Smooth muscle cell (in vitro differentiated cells): Measurements from ENCODE around the gene SMKR1. TPM values are rescaled to one million over a fixed set of nuclear protein-coding genes. Genes with fewer than 3 reads are reported as not detected.
"Not testable (repeated sequence)": the region's sequence is repeated elsewhere in the genome, so short reads cannot be mapped to it uniquely, and the experiment has no call there.

ENCODE experiments used
- DNase-seq: peaks from one replicate; lab custom pipeline; 2025; ENCODE audit not compliant: unreplicated experiment; lab: John Stamatoyannopoulos, UW
- H2AFZ ChIP-seq: fragments of 200-600 bp; sonication (generic); 2 replicates; pipeline ENCODE4 v1.6.0; 2016; ENCODE audit warnings: antibody characterized with exemption, low read depth, mild to moderate bottlenecking
- H3F3A ChIP-seq: fragments of 200-600 bp; sonication (generic); 2 replicates; pipeline ENCODE4 v1.6.0; 2017; ENCODE audit warnings: antibody characterized with exemption, low read depth
- H3K27ac ChIP-seq: fragments of 200-600 bp; sonication (generic); 2 replicates; pipeline ENCODE4 v1.5.1; 2016; ENCODE audit warnings: low read depth, mild to moderate bottlenecking
- H3K27me3 ChIP-seq: fragments of 200-600 bp; sonication (generic); 2 replicates; pipeline ENCODE4 v1.6.1; 2016; ENCODE audit warnings: low read depth, mild to moderate bottlenecking
- H3K36me3 ChIP-seq: fragments of 200-600 bp; sonication (generic); 2 replicates; pipeline ENCODE4 v1.5.1; 2016; ENCODE audit warnings: low read depth
- H3K4me1 ChIP-seq: fragments of 200-600 bp; sonication (generic); 2 replicates; pipeline ENCODE4 v1.5.1; 2016; ENCODE audit warnings: low read depth
- H3K4me2 ChIP-seq: fragments of 200-600 bp; sonication (generic); 2 replicates; pipeline ENCODE4 v1.6.0; 2016; ENCODE audit warnings: mild to moderate bottlenecking
- H3K4me3 ChIP-seq: fragments of 200-600 bp; sonication (generic); 2 replicates; pipeline ENCODE4 v1.5.1; 2016; ENCODE audit warnings: mild to moderate bottlenecking
- H3K79me2 ChIP-seq: fragments of 200-600 bp; sonication (generic); 2 replicates; pipeline ENCODE4 v1.6.0; 2016; ENCODE audit warnings: low read depth, mild to moderate bottlenecking
- H3K9ac ChIP-seq: fragments of 200-600 bp; sonication (generic); 2 replicates; pipeline ENCODE4 v1.6.0; 2016; ENCODE audit warnings: low read depth
- H3K9me3 ChIP-seq: fragments of 200-600 bp; sonication (generic); replicated peaks from 2 replicates; pipeline ENCODE4 v1.5.1; 2016; ENCODE audit warnings: low read depth
- H4K20me1 ChIP-seq: fragments of 200-600 bp; sonication (generic); 2 replicates; pipeline ENCODE4 v1.6.0; 2016; ENCODE audit warnings: low read depth
- CTCF ChIP-seq: fragments of 200-600 bp; sonication (generic); IDR thresholded peaks from 2 replicates; pipeline ENCODE4 v1.5.1; 2017; ENCODE audit warnings: borderline replicate concordance, mild to moderate bottlenecking, antibody characterized with exemption; ENCODE audit not compliant: insufficient read depth, poor library complexity, severe bottlenecking
- WGBS: methylation state at CpG from one replicate; pipeline ENCODE4 v1.1.7; 2016; ENCODE audit warnings: low lambda C conversion rate; 5-methylcytosine and 5-hydroxymethylcytosine counted together
- polyA plus RNA-seq: library from polyadenylated mRNA; unstranded; fragments of >200 nt; fragmentation: Nextera tagmentation; extraction: Ambion mirVana; gene quantifications from 2 replicates; pipeline ENCODE4 v1.2.1, GENCODE V29; 2016
- total RNA-seq: library from RNA; depleted of rRNA; stranded (reverse); fragments of >200 nt; gene quantifications from 2 replicates; pipeline ENCODE4 v1.2.3, GENCODE V29; 2014

SMKR1 gene
- total and polyA plus RNA-seq, 2 experiments from 2014 or later, result not detected

DNA sequence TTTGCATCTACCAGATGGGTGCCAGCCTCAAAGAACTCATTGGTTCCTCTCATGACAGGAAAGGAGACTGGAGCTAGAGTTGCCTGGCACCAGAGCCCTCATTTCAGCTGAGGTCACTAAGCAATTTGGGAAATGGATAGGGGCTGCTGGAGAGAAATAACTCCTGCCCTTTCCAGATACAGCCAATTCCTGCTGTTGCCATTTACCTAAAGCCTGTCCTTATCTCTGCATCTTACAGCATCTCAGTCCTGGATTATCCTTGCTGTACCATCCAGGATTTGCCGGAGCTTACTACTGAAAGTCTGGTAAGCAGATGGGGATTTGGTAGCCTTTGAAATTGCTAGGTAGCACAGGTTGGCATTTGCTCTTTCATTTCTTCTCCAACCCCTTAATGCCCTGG, 31.9 kb upstream of the SMKR1 start:
- no peaks in the 10 kb centered on the region for H3F3A ChIP-seq
- H3K36me3 ChIP-seq, result no peaks in the 10 kb centered on the region
- TF ChIP-seq CTCF, result no peak
- WGBS, result 72% methylated on average over 1 of the region's 1 CpG
- no peak overlapping the region for H3K4me3 ChIP-seq
- no peaks in the 10 kb centered on the region for H3K79me2 ChIP-seq
- no peak overlapping the region for H3K27ac ChIP-seq
- H3K4me1 ChIP-seq, result peaks cover 3% of the 10 kb centered on the region
- no peaks in the 10 kb centered on the region for H3K27me3 ChIP-seq
- DNase-seq, result no peak
- H3K9me3 ChIP-seq, result no peaks in the 10 kb centered on the region
- no peak overlapping the region for H2AFZ ChIP-seq
- H4K20me1 ChIP-seq, result no peaks in the 10 kb centered on the region
- no peak overlapping the region for H3K4me2 ChIP-seq
- no peak overlapping the region for H3K9ac ChIP-seq

GRCh38 chr7:129471402-129471827, 30.9 kb upstream of the SMKR1 start:
- no peak for DNase-seq

DNA sequence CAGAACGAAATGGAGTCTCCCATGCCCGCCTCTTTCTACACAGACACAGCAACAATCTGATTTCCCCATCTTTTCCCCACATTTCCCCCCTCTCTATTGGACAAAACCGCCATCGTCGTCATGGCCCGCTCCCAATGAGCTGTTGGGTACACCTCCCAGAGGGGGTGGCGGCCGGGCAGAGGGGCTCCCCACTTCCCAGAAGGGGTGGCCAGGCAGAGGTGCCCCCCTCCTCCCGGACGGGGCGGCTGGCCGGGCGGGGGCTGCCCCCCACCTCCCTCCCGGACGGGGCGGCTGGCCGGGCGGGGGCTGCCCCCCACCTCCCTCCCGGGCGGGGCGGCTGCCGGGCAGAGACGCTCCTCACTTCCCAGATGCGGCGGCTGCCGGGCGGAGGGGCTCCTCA, 26.4 kb upstream of the SMKR1 start:
- not testable (repeated sequence) for DNase-seq, H3K9ac ChIP-seq, H3K27me3 ChIP-seq, H3K4me2 ChIP-seq, H3K79me2 ChIP-seq, H3K9me3 ChIP-seq, H3K36me3 ChIP-seq, H3F3A ChIP-seq, H4K20me1 ChIP-seq, H3K4me3 ChIP-seq, H2AFZ ChIP-seq, H3K27ac ChIP-seq, H3K4me1 ChIP-seq
- WGBS, result 94% methylated on average over 8 of the region's 27 CpGs

More at GRCh38 chr7:129471402-129471827, 30.9 kb upstream of the SMKR1 start:
- Histone ChIP-seq H3K79me2 (no peaks in the 10 kb centered on the region), H3K4me3 (no peak overlapping the region), H2AFZ (no peak overlapping the region), H3K4me1 (peaks cover 3% of the 10 kb centered on the region), H3K9me3 (no peaks in the 10 kb centered on the region), H3K9ac (no peak overlapping the region), H3K4me2 (no peak overlapping the region), H3K27me3 (no peaks in the 10 kb centered on the region), H3F3A (no peaks in the 10 kb centered on the region), H3K27ac (no peak overlapping the region), H4K20me1 (no peaks in the 10 kb centered on the region), H3K36me3 (no peaks in the 10 kb centered on the region)
- TF ChIP-seq CTCF, result no peak

DNA sequence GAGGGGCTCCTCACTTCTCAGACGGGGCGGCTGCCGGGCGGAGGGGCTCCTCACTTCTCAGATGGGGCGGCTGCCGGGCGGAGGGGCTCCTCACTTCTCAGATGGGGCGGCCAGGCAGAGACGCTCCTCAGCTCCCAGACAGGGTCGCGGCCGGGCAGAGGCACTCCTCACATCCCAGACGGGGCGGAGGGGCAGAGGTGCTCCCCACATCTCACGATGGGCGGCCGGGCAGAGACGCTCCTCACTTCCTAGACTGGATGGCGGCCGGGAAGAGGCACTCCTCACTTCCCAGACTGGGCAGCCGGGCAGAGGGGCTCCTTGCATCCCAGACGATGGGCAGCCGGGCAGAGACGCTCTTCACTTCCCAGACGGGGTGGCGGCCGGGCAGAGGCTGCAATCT, 25.9 kb upstream of the SMKR1 start:
- H3K4me1 ChIP-seq, H3K9ac ChIP-seq, H4K20me1 ChIP-seq, H3K27me3 ChIP-seq, H3K4me2 ChIP-seq, H3K4me3 ChIP-seq, H3F3A ChIP-seq, H3K36me3 ChIP-seq, H3K79me2 ChIP-seq, H3K9me3 ChIP-seq, H3K27ac ChIP-seq, H2AFZ ChIP-seq, DNase-seq: not testable (repeated sequence)
- 99% methylated on average over 20 of the region's 27 CpGs for WGBS

DNA sequence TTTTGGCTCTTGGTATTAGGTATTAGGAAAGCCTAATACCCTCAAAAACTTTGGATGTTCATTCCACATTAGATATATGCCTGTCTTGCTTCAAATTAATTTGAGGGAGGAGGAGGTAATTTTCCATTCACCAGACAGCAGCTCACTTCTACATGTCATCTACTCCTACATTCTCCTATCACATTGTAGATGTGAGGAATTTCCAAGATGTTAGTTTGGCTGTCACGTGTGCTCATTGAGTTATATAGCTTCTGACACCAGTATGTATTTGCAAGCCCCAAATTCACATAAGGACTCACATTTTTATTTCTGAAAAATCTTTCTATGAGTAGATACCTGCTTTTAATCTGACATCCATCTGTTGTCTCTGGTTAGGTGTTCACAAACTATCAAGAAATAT, 22.5 kb upstream of the SMKR1 start:
- H3K36me3 ChIP-seq, result no peaks in the 10 kb centered on the region
- no peaks in the 10 kb centered on the region for H3F3A ChIP-seq
- no peak overlapping the region for H3K27ac ChIP-seq
- H2AFZ ChIP-seq, result no peak overlapping the region
- no peak for TF ChIP-seq CTCF
- no peaks in the 10 kb centered on the region for H4K20me1 ChIP-seq
- H3K79me2 ChIP-seq, result no peaks in the 10 kb centered on the region
- H3K27me3 ChIP-seq, result no peaks in the 10 kb centered on the region
- H3K9ac ChIP-seq, result no peak overlapping the region
- WGBS, result 92% methylated on average over 1 of the region's 1 CpG
- no peaks in the 10 kb centered on the region for H3K9me3 ChIP-seq
- no peak overlapping the region for H3K4me2 ChIP-seq
- DNase-seq, result no peak
- no peak overlapping the region for H3K4me3 ChIP-seq
- H3K4me1 ChIP-seq, result no peaks in the 10 kb centered on the region
